ENCODE data around the gene ATF5.
A peak's percentile ranks its signal among the peaks of the same experiment; 100 is the strongest.

Gene ATF5

GRCh38 chr19:49929121-49929610, at the start of gene ATF5, which contains the start of gene NUP62:
Gene ATF5 (plus strand): TSS chr19:49929205. CDS start chr19:49930851, 1,646 bp downstream.
Gene NUP62 (minus strand): TSS chr19:49929504. CDS start chr19:49909807, 19,697 bp downstream.
- DNase-seq = peak; percentile 91

- no peak for DNase-seq
Measured at GRCh38 chr19:49879243-49879963, 49.6 kb upstream of the ATF5 start.

- no peak for DNase-seq
Measured at GRCh38 chr19:49880162-49880869, 48.7 kb upstream of the ATF5 start.

- DNase-seq = no peak
Measured at GRCh38 chr19:49881186-49881585, 47.8 kb upstream of the ATF5 start.

GRCh38 chr19:49881672-49882394, 47.2 kb upstream of the ATF5 start:
- no peak for DNase-seq

- no peak for DNase-seq
Measured at GRCh38 chr19:49882643-49883042, 46.4 kb upstream of the ATF5 start.

- no peak for DNase-seq
Measured at GRCh38 chr19:49883094-49883493, 45.9 kb upstream of the ATF5 start.

- DNase-seq = no peak
Measured at GRCh38 chr19:49884109-49884508, 44.9 kb upstream of the ATF5 start.

- no peak for DNase-seq
Measured at GRCh38 chr19:49884760-49885159, 44.2 kb upstream of the ATF5 start.

- no peak for DNase-seq
Measured at GRCh38 chr19:49887037-49887664, 41.9 kb upstream of the ATF5 start.

GRCh38 chr19:49887665-49888509, 41.1 kb upstream of the ATF5 start:
- no peak for DNase-seq

- DNase-seq = no peak
Measured at GRCh38 chr19:49888510-49888824, 40.5 kb upstream of the ATF5 start.

GRCh38 chr19:49889038-49889686, 39.8 kb upstream of the ATF5 start:
- DNase-seq = no peak

GRCh38 chr19:49889687-49890348, 39.2 kb upstream of the ATF5 start:
- peak; percentile 84 for DNase-seq

- peak; percentile 79 for DNase-seq
Measured at GRCh38 chr19:49890349-49891311, 38.4 kb upstream of the ATF5 start.

- no peak for DNase-seq
Measured at GRCh38 chr19:49891393-49891792, 37.6 kb upstream of the ATF5 start.

GRCh38 chr19:49892716-49893115, 36.3 kb upstream of the ATF5 start:
- no peak for DNase-seq

- DNase-seq = no peak
Measured at GRCh38 chr19:49894011-49894664, 34.9 kb upstream of the ATF5 start.

- peak; percentile 60 for DNase-seq
Measured at GRCh38 chr19:49894879-49895565, 34.0 kb upstream of the ATF5 start.
